ENCODE measurements around the gene DUS3L. TPM values are rescaled to one million over a fixed set of nuclear protein-coding genes. Genes with fewer than 3 reads are reported as not detected.

DUS3L gene
- total and polyA plus RNA-seq, 2 donors (not counting 1 experiment from before 2014, with no cell fraction given) = 84.6 to 118 TPM

DNA sequence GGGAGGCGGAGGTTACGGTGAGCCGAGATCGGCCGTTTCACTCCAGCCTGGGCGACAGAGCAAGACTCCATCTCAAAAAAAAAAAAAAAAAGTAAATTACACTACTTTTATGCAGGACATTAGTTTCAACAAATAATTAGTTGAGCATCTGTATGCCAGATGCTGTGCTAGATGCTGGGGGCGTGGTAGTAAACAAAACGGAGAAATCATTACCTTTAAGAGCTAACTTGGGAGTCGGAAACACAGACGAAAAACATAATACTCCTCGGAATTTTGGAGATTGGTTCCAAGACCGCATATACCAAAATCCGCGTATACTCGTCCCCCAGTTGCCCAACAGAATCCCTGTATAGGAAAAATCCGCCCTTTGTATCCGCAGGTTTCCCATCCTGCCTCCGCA lies 1.3 kb upstream of the DUS3L start:
- Histone ChIP-seq H3K27me3 (replicated peaks in 1 of 4; ENCODE audit: control extremely low read depth in 1 of 4, control insufficient read depth in 3 of 4, insufficient read depth in 4 of 4, low read length in 3 of 4) (peaks cover 0 to 6% (median 0%) of the 10 kb centered on the region in 4 experiments), H3K4me1 (ENCODE audit: control insufficient read depth in 2 of 2, insufficient read depth in 2 of 2, low read length in 2 of 2) (peaks cover 5 to 16% of the 10 kb centered on the region in 2 donors), H3K4me3 (ENCODE audit: control extremely low read depth in 1 of 5, extremely low read depth in 1 of 5, insufficient read depth in 1 of 5, low read depth in 2 of 5, low read length in 4 of 5) (no peak overlapping the region), H3K27ac (ENCODE audit: low read length in 2 of 2) (no peak overlapping the region), H3K9me3 (ENCODE audit: control extremely low read depth in 1 of 3, control insufficient read depth in 2 of 3, insufficient read depth in 1 of 3, low read length in 2 of 3) (peaks cover 0 to 20% (median 3%) of the 10 kb centered on the region in 3 donors), H3K36me3 (replicated peaks in 1 of 2; ENCODE audit: control extremely low read depth in 1 of 2, control insufficient read depth in 1 of 2, extremely low read depth in 1 of 2, insufficient read depth in 2 of 2, low read length in 1 of 2) (peaks cover 0 to 27% of the 10 kb centered on the region in 2 experiments), H3K4me2 (replicated peaks; ENCODE audit: low read depth, low read length, poor library complexity, severe bottlenecking) (no peak overlapping the region), H4K20me1 (ENCODE audit: control insufficient read depth, insufficient read depth, low read length, poor library complexity, severe bottlenecking) (peaks cover 28% of the 10 kb centered on the region), H3K79me2 (ENCODE audit: control insufficient read depth, insufficient read depth, low read length) (peaks cover 5% of the 10 kb centered on the region), H3K9ac (ENCODE audit: low read length) (no peak overlapping the region), H2AFZ (ENCODE audit: insufficient read depth, low read depth, low read length, poor library complexity, severe bottlenecking) (no peak overlapping the region)
- intact Hi-C loops (cut with micrococcal nuclease) = no loop called here
- ChIA-PET CTCF (interaction anchor here (1.2 to 2.5 kb wide), 2 partner anchors 12 to 109 kb away, joined by 3 to 16 read pairs; no protein-coding TSS in a partner anchor), POLR2A (no interaction called here)
- no peak overlapping the region for H3K4me3 Mint-ChIP-seq
- no peak overlapping the region for H3K27ac Mint-ChIP-seq
- no peaks in the 10 kb centered on the region for H3K9me3 Mint-ChIP-seq (ENCODE audit: insufficient read depth)
- DNase-seq (no peak), ATAC-seq (ENCODE audit: low read depth) (no peak)
- no peak for TF ChIP-seq EZH2 (IDR thresholded peaks at IDR 0.05; ENCODE audit: borderline replicate concordance, insufficient read depth, low read depth, low read length, poor library complexity, severe bottlenecking)
- TF ChIP-seq, protein P1, sequence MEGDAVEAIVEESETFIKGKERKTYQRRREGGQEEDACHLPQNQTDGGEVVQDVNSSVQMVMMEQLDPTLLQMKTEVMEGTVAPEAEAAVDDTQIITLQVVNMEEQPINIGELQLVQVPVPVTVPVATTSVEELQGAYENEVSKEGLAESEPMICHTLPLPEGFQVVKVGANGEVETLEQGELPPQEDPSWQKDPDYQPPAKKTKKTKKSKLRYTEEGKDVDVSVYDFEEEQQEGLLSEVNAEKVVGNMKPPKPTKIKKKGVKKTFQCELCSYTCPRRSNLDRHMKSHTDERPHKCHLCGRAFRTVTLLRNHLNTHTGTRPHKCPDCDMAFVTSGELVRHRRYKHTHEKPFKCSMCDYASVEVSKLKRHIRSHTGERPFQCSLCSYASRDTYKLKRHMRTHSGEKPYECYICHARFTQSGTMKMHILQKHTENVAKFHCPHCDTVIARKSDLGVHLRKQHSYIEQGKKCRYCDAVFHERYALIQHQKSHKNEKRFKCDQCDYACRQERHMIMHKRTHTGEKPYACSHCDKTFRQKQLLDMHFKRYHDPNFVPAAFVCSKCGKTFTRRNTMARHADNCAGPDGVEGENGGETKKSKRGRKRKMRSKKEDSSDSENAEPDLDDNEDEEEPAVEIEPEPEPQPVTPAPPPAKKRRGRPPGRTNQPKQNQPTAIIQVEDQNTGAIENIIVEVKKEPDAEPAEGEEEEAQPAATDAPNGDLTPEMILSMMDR (IDR thresholded peaks at IDR 0.05) = no peak
- peaks cover 3% of the 10 kb centered on the region for H3K27me3 Mint-ChIP-seq
- H3K4me1 Mint-ChIP-seq = peaks cover 10% of the 10 kb centered on the region
- WGBS (ENCODE audit: insufficient coverage) = 97% methylated on average over 11 of the region's 18 CpGs

DNA sequence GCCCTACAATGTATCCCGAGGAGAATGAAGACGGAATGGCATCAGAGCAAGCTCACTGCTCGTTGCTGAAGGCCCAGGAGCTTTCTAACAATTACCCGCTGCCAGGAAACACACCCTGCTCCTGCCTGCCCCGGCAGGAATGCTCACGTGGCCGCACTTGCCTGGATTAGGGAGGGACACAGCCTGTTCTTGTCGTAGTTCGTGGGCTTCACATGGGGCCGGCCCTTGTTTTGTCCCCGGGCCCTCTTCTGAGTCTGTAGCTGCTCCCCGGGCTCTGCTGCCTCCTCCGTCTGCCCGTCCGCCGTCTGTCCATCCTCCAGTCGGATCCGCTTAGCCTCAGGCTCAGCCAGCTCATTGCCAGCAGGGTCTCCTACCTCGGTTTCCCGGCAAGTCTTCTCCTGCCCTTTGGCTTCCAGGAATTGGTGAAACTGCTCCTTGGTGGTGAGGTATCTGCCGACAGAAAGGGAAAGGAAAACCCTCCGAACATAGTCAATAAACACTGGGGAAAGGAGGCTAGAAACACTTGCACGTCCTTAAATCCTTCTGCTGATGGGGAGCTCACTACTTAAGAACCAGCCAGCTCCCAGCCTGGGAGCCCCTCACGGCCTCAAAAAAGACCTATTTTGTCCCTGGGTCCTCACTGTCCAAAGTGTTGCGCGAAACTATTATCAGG lies 941 bp downstream of the DUS3L start:
- H3K9ac ChIP-seq (ENCODE audit: low read length) = peak overlapping the region; percentile 77

More for the DNA sequence above, 941 bp downstream of the DUS3L start:
- intact Hi-C loops (cut with micrococcal nuclease) = loop anchor here (1.0 to 2.0 kb wide), 3 partner anchors 100 to 167 kb away; partner anchors contain the start of genes RPL36, SAFB, SAFB2 and VMAC
- ATAC-seq (ENCODE audit: low read depth) (no peak), DNase-seq (peak; percentile 34)
- Mint-ChIP-seq H3K27ac (peak overlapping the region; percentile 100), H3K4me3 (peak overlapping the region; percentile 98), H3K9me3 (ENCODE audit: insufficient read depth) (no peaks in the 10 kb centered on the region), H3K4me1 (peaks cover 10% of the 10 kb centered on the region), H3K27me3 (no peaks in the 10 kb centered on the region)
- Histone ChIP-seq H3K9me3 (ENCODE audit: control extremely low read depth in 1 of 3, control insufficient read depth in 2 of 3, insufficient read depth in 1 of 3, low read length in 2 of 3) (peaks cover 0 to 20% (median 3%) of the 10 kb centered on the region in 3 donors), H3K4me2 (replicated peaks; ENCODE audit: low read depth, low read length, poor library complexity, severe bottlenecking) (peak overlapping the region; percentile 72), H4K20me1 (ENCODE audit: control insufficient read depth, insufficient read depth, low read length, poor library complexity, severe bottlenecking) (peaks cover 28% of the 10 kb centered on the region), H2AFZ (ENCODE audit: insufficient read depth, low read depth, low read length, poor library complexity, severe bottlenecking) (no peak overlapping the region), H3K36me3 (replicated peaks in 1 of 2; ENCODE audit: control extremely low read depth in 1 of 2, control insufficient read depth in 1 of 2, extremely low read depth in 1 of 2, insufficient read depth in 2 of 2, low read length in 1 of 2) (peaks cover 0 to 43% of the 10 kb centered on the region in 2 experiments), H3K79me2 (ENCODE audit: control insufficient read depth, insufficient read depth, low read length) (peaks cover 7% of the 10 kb centered on the region), H3K27me3 (replicated peaks in 1 of 4; ENCODE audit: control extremely low read depth in 1 of 4, control insufficient read depth in 3 of 4, insufficient read depth in 4 of 4, low read length in 3 of 4) (peaks cover 0 to 6% (median 0%) of the 10 kb centered on the region in 4 experiments), H3K4me1 (ENCODE audit: control insufficient read depth in 2 of 2, insufficient read depth in 2 of 2, low read length in 2 of 2) (peaks cover 5 to 16% of the 10 kb centered on the region in 2 donors), H3K27ac (ENCODE audit: low read length in 2 of 2) (peak overlapping the region; percentile 97 to 98), H3K4me3 (ENCODE audit: control extremely low read depth in 1 of 5, extremely low read depth in 1 of 5, insufficient read depth in 1 of 5, low read depth in 2 of 5, low read length in 4 of 5) (peak overlapping the region; percentile 67 to 91 (median 87))
- TF ChIP-seq EZH2 (IDR thresholded peaks at IDR 0.05; ENCODE audit: borderline replicate concordance, insufficient read depth, low read depth, low read length, poor library complexity, severe bottlenecking) = no peak
- TF ChIP-seq, protein P1 (IDR thresholded peaks at IDR 0.05) = no peak
- 85% methylated on average over 24 of the region's 26 CpGs for WGBS (ENCODE audit: insufficient coverage)
- CTCF ChIA-PET = interaction anchor here (2.5 kb wide), 1 partner anchor 14 kb away, joined by 16 read pairs; no protein-coding TSS in a partner anchor
- POLR2A ChIA-PET = interaction anchor here (1.4 kb wide), 1 partner anchor 114 kb away, joined by 3 read pairs; no protein-coding TSS in a partner anchor
